Activated B cell treated with CpG ODN at 0.5 μM for 24 hours (primary cell): ENCODE measurements around the gene MYO16. TPM values are rescaled to one million over a fixed set of nuclear protein-coding genes. Genes with fewer than 3 reads are reported as not detected.

ENCODE experiments used
- ATAC-seq: fragments of 200-7000 bp; cut with Tn5 transposase; one replicate; pipeline ENCODE4 v1.10.0; 2021; ENCODE audit warnings: low read depth, mild to moderate bottlenecking, moderate library complexity
- CTCF ChIA-PET: fragments of 350-600 bp; sonication (Branson Sonifier 250); formaldehyde crosslinking; loops from one replicate; lab custom pipeline; 2021; ENCODE audit warnings: antibody characterized with exemption; lab: Charles Lee
- POLR2A ChIA-PET: fragments of 350-600 bp; sonication (Branson Sonifier 250); formaldehyde crosslinking; loops from one replicate; lab custom pipeline; 2021; ENCODE audit warnings: antibody characterized with exemption; lab: Charles Lee
- DNase-seq: peaks from one replicate; pipeline ENCODE4 v3.0.0; 2022
- H3K27ac Mint-ChIP-seq: one replicate; pipeline ENCODE4 v1.8.0; 2020; ENCODE audit warnings: mixed read lengths
- H3K27me3 Mint-ChIP-seq: one replicate; pipeline ENCODE4 v1.8.0; 2021; ENCODE audit warnings: mixed read lengths
- H3K36me3 Mint-ChIP-seq: one replicate; pipeline ENCODE4 v1.8.0; 2021; ENCODE audit warnings: low read depth, mixed read lengths
- H3K4me1 Mint-ChIP-seq: one replicate; pipeline ENCODE4 v1.8.0; 2021; ENCODE audit warnings: mixed read lengths
- H3K4me3 Mint-ChIP-seq: one replicate; pipeline ENCODE4 v1.8.0; 2020; ENCODE audit warnings: mild to moderate bottlenecking, mixed read lengths
- H3K9me3 Mint-ChIP-seq: one replicate; pipeline ENCODE4 v1.8.0; 2020; ENCODE audit warnings: mixed read lengths
- intact Hi-C: fragments of 100-400 bp; cut with micrococcal nuclease; formaldehyde crosslinking; loops from one replicate; pipeline ENCODE4 v1.15.1; 2024
- total RNA-seq: library from RNA; stranded (reverse); gene quantifications from 2 replicates; pipeline ENCODE4 v1.2.3, GENCODE V29; 2022
- TF ChIP-seq, protein P1 (sequence below): fragments of 200-600 bp; IDR thresholded peaks from one replicate; pipeline ENCODE4 v1.8.0; 2022; ENCODE audit warnings: antibody characterized with exemption, mild to moderate bottlenecking

The MYO16 gene
- total RNA-seq, 1 donor from 2014 or later, result not detected

DNA sequence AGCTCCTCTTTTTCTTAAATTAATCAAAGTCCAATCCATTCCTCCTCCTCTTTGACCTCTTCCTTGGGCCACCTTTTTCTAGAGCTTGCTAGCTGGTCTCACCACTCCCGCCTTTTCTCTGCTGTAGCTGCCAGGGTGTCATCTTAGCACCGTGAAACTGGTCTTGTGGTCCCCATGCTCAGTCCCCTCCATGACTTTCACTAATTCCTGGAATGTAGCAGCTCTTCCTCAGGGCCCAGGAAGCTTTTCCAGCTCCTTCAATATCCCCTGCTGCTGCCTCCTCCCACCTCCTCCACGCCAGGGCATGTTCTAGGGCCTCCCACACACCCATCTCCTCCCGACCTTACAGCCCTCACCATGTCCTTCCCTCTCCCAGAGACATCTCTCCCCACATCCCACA is 222.2 kb downstream of the MYO16 start:
- peaks cover 9% of the 10 kb centered on the region for H3K4me1 Mint-ChIP-seq
- H3K9me3 Mint-ChIP-seq, result no peaks in the 10 kb centered on the region
- intact Hi-C loops, result no loop called here
- no peak overlapping the region for H3K4me3 Mint-ChIP-seq
- H3K36me3 Mint-ChIP-seq, result no peaks in the 10 kb centered on the region
- CTCF ChIA-PET, result no interaction called here
- DNase-seq (no peak), ATAC-seq (no peak)
- H3K27ac Mint-ChIP-seq, result no peak overlapping the region
- H3K27me3 Mint-ChIP-seq, result no peaks in the 10 kb centered on the region
- POLR2A ChIA-PET, result no interaction called here
- TF ChIP-seq, protein P1, sequence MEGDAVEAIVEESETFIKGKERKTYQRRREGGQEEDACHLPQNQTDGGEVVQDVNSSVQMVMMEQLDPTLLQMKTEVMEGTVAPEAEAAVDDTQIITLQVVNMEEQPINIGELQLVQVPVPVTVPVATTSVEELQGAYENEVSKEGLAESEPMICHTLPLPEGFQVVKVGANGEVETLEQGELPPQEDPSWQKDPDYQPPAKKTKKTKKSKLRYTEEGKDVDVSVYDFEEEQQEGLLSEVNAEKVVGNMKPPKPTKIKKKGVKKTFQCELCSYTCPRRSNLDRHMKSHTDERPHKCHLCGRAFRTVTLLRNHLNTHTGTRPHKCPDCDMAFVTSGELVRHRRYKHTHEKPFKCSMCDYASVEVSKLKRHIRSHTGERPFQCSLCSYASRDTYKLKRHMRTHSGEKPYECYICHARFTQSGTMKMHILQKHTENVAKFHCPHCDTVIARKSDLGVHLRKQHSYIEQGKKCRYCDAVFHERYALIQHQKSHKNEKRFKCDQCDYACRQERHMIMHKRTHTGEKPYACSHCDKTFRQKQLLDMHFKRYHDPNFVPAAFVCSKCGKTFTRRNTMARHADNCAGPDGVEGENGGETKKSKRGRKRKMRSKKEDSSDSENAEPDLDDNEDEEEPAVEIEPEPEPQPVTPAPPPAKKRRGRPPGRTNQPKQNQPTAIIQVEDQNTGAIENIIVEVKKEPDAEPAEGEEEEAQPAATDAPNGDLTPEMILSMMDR, result no peak

DNA sequence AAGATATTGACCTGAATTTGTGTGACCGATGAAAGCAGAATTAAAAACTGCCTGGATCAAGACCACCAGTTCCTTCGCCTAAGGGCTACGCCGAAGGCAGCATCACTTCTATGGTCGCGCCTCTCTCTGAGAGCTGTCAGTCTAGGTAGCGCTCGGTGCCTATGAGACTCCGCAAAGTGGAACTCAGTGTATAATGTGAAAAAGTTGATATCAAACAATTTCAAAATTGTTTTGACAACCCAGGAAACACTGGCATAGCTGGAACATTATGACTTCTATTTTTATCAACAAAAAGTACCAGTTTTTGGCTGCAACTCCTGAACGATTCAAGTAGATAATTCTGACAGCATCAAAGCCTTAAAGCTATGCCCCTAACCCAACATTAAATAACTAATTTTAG is 223.6 kb downstream of the MYO16 start:
- CTCF ChIA-PET, result no interaction called here
- Mint-ChIP-seq H3K9me3 (no peaks in the 10 kb centered on the region), H3K27me3 (no peaks in the 10 kb centered on the region), H3K27ac (no peak overlapping the region), H3K4me3 (no peak overlapping the region), H3K36me3 (no peaks in the 10 kb centered on the region), H3K4me1 (peaks cover 9% of the 10 kb centered on the region)
- TF ChIP-seq, protein P1, result no peak
- intact Hi-C loops, result no loop called here
- ATAC-seq, result no peak
- no peak for DNase-seq
- POLR2A ChIA-PET, result no interaction called here

DNA sequence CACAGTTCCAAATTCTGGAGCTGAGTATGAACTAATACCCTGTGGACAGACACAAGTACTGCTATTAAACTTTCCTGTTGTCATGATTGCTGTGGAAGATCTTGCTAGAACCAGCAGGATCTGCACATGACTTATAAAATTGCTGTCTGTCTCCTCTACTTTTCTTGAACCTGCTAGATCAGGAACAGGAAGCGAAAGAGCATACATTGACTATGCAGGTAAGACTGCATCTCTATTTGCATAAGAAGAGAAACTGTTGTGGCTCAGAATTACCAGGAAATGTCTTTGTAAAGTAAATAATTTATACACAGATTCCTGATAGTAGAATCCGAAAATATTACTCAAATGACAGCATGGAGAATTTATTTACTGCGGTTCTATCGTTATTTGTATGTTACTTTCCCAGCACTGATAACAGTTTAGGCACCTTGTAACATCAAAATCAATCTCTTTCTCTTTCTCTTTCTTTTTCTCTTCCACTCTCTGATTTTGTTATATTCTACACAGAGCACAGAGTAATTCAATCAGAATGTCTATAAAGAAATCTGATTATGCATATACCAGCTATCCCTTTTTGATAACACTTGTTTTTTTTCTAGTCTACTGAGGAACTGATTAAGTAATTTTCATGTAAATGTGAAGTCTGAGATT is 226.5 kb downstream of the MYO16 start:
- ATAC-seq, result no peak
- Mint-ChIP-seq H3K4me3 (peak overlapping the region; percentile 21), H3K36me3 (no peaks in the 10 kb centered on the region), H3K27me3 (no peaks in the 10 kb centered on the region), H3K27ac (no peak overlapping the region), H3K9me3 (no peaks in the 10 kb centered on the region), H3K4me1 (peaks cover 9% of the 10 kb centered on the region)
- intact Hi-C loops, result no loop called here
- no peak for DNase-seq
- TF ChIP-seq, protein P1, result no peak
- ChIA-PET CTCF (no interaction called here), POLR2A (no interaction called here)

DNA sequence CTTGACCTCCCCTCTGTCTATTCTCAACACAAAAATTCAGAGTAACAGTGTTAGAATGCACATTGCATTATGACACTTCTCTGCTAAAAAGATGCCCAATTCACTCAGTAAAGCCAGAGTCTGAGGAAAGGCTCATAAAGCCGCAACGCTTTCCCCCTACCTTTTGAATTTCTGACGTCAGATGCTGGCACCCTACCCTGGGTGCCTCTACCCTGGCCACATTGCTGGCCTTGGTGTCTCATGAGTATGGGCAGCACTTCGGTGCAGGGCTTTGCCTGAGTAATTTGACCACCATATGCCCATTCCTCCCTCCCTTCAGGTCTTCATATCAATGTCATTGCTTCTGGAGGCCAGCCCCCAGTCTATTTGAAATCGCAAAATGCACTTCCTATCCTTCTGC is 229.3 kb downstream of the MYO16 start:
- TF ChIP-seq, protein P1, result no peak
- CTCF ChIA-PET, result no interaction called here
- no peak for DNase-seq
- intact Hi-C loops, result no loop called here
- H3K9me3 Mint-ChIP-seq, result no peaks in the 10 kb centered on the region
- H3K36me3 Mint-ChIP-seq, result no peaks in the 10 kb centered on the region
- H3K27ac Mint-ChIP-seq, result no peak overlapping the region
- POLR2A ChIA-PET, result no interaction called here
- H3K27me3 Mint-ChIP-seq, result no peaks in the 10 kb centered on the region
- no peak for ATAC-seq
- H3K4me3 Mint-ChIP-seq, result no peak overlapping the region
- H3K4me1 Mint-ChIP-seq, result peaks cover 9% of the 10 kb centered on the region

DNA sequence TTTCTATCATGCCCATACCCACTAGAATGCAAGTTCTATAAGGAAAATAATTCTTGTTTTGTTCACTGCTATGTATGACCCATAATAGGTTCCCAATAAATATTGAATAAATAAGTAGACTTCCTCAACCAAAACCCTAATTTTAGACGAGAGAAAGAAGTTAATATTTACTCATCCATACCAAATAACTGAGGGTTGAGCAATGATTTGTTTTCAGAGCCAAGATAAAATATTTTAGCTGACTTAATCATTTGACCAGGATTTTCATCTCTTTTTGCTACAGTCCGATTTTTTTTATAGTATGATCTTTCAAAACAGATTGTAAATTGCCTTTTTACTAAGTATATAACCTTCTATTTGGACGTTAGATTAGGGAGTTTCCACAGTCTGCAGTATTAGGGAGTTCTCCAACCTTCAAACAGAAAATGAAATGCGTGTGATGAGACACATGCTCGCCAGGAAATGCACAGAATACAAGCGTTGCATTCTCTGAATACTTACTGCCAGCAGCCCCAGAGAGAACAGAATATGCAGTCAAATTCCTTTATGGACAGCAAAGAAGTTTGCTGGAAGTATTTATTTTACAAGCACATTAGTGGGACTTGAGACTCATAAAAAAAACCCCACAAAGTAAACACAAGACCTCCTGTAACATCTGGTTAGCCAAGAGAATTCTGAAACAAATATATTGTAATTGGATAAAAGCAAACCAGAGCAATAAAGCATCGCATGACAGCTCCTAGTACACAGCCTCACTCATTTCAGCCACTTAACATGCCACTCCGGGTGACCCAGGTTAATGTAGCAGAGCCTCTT is 230.0 kb downstream of the MYO16 start:
- Mint-ChIP-seq H3K4me3 (no peak overlapping the region), H3K27ac (no peak overlapping the region), H3K9me3 (no peaks in the 10 kb centered on the region), H3K36me3 (no peaks in the 10 kb centered on the region), H3K27me3 (no peaks in the 10 kb centered on the region), H3K4me1 (peaks cover 9% of the 10 kb centered on the region)
- DNase-seq (no peak), ATAC-seq (no peak)
- TF ChIP-seq, protein P1, result no peak
- intact Hi-C loops, result no loop called here
- ChIA-PET CTCF (no interaction called here), POLR2A (no interaction called here)
